Kidney (tissue), 14 donors: ENCODE measurements around the gene LMNTD2. TPM values are rescaled to one million over a fixed set of nuclear protein-coding genes. Genes with fewer than 3 reads are reported as not detected.
"Not testable (repeated sequence)": the region's sequence is repeated elsewhere in the genome, so short reads cannot be mapped to it uniquely, and the experiment has no call there.

Source experiments
- DNase-seq, 5 donors: peaks; one replicate each; pipeline ENCODE4 v3.0.0-alpha.2; 2013 to 2020
- FAIRE-seq: peaks from 2 replicates; lab custom pipeline; 2012; peaks lifted over from hg19 to GRCh38; lab: Jason Lieb, UNC
- H3K27ac ChIP-seq, 2 donors: one replicate each; pipeline ENCODE4 v1.7.0; 2013; ENCODE audit warnings: low read depth in 2 of 2, low read length in 2 of 2, inconsistent platforms in 1 of 2
- H3K27me3 ChIP-seq: one replicate; pipeline ENCODE4 v1.7.1; 2013; ENCODE audit warnings: low read length, inconsistent platforms; ENCODE audit not compliant: control insufficient read depth, insufficient read depth
- H3K36me3 ChIP-seq, 3 donors: one replicate each; pipeline versions ENCODE4 v1.7.0 to v1.7.1; 2013; ENCODE audit warnings: low read length in 3 of 3, control low read depth in 1 of 3, inconsistent platforms in 1 of 3; ENCODE audit not compliant: insufficient read depth in 3 of 3, control insufficient read depth in 2 of 3
- H3K4me1 ChIP-seq, 3 donors: one replicate each; pipeline versions ENCODE4 v1.7.0 to v1.7.1; 2013; ENCODE audit warnings: low read length in 3 of 3, inconsistent platforms in 1 of 3, low read depth in 1 of 3; ENCODE audit not compliant: control insufficient read depth in 2 of 3, insufficient read depth in 2 of 3
- H3K4me3 ChIP-seq, 3 donors: one replicate each; pipeline versions ENCODE4 v1.7.0 to v1.8.1; 2013; ENCODE audit warnings: low read length in 3 of 3, control low read depth in 1 of 3, inconsistent platforms in 1 of 3
- H3K9ac ChIP-seq, 3 donors: one replicate each; pipeline versions ENCODE4 v1.7.0 to v1.7.1; 2013; ENCODE audit warnings: low read length in 3 of 3, control low read depth in 1 of 3, inconsistent platforms in 1 of 3
- H3K9me3 ChIP-seq, 3 donors: one replicate each; pipeline versions ENCODE4 v1.7.0 to v1.7.1; 2013; ENCODE audit warnings: low read length in 3 of 3, control low read depth in 1 of 3, inconsistent platforms in 1 of 3; ENCODE audit not compliant: control insufficient read depth in 2 of 3, insufficient read depth in 1 of 3
- CTCF ChIP-seq: IDR thresholded peaks from 3 replicates; pipeline ENCODE4 v1.5.1; 2012; ENCODE audit warnings: mild to moderate bottlenecking, moderate library complexity, borderline replicate concordance; ENCODE audit not compliant: insufficient read depth; ENCODE audit errors: extremely low read depth
- intact Hi-C: fragments of 100-400 bp; cut with DNase I; formaldehyde crosslinking; loops from one replicate; pipeline ENCODE4 v1.11.1; 2022
- polyA plus RNA-seq: library from polyadenylated mRNA; stranded (reverse); fragments of 350-450 nt; fragmentation: Illumina TruSeq; extraction: RNeasy Lipid Tissue Mini Kit (QIAGEN cat#74804); gene quantifications from one replicate; pipeline ENCODE4 v1.2.3, GENCODE V29; 2014; ENCODE audit warnings: low read depth, low replicate concordance; ENCODE audit not compliant: insufficient read depth
- total RNA-seq: library from RNA; stranded (reverse); fragmentation: NEBNext Ultra II Directional; extraction: Animal tissue kit (Norgen Biotek cat#: 25700); gene quantifications from one replicate; pipeline ENCODE4 v1.2.1, GENCODE V29; 2021
- donor health status: control.
- donor health status: control.
- donor health status: control.
- donor health status: control.
- donor health status: control.
- donor health status: DM: yes; HTN: yes; CAD: no.
- donor health status: Normal renal cell carcinoma (clear cell type).

The LMNTD2 gene
- total and polyA plus RNA-seq, 2 donors from 2014 or later: 6.2 to 8.0 TPM

- FAIRE-seq: no peak
- H3K27me3 ChIP-seq: no peaks in the 10 kb centered on the region
- peak; percentile 78 to 97 (median 91) for DNase-seq
- H3K4me3 ChIP-seq: no peak overlapping the region
- intact Hi-C loops: no loop called here
- H3K9me3 ChIP-seq: no peaks in the 10 kb centered on the region
- peak; percentile 95 for TF ChIP-seq CTCF
- no peaks in the 10 kb centered on the region for H3K36me3 ChIP-seq
- peak overlapping the region; percentile 43 to 77 for H3K27ac ChIP-seq
- no peaks in the 10 kb centered on the region for H3K4me1 ChIP-seq
- no peak overlapping the region for H3K9ac ChIP-seq
Measured at GRCh38 chr11:518463-519202, 41.9 kb downstream of the LMNTD2 start.

GRCh38 chr11:516918-517685, 43.4 kb downstream of the LMNTD2 start:
- H3K4me1 ChIP-seq, H3K4me3 ChIP-seq, H3K36me3 ChIP-seq, H3K27me3 ChIP-seq, H3K27ac ChIP-seq, intact Hi-C loops, H3K9me3 ChIP-seq, FAIRE-seq, H3K9ac ChIP-seq: not testable (repeated sequence)
- DNase-seq: peak in 2 of 5 donors; percentile 66 to 80

- Histone ChIP-seq H3K4me3 (no peak overlapping the region), H3K27me3 (no peaks in the 10 kb centered on the region), H3K9me3 (no peaks in the 10 kb centered on the region), H3K4me1 (no peaks in the 10 kb centered on the region), H3K36me3 (peaks cover 0 to under 1% (median 0%) of the 10 kb centered on the region in 3 donors), H3K27ac (no peak overlapping the region), H3K9ac (no peak overlapping the region)
- DNase-seq (no peak), FAIRE-seq (no peak)
- intact Hi-C loops: no loop called here
- TF ChIP-seq CTCF: no peak
Measured at GRCh38 chr11:516400-516799, 44.1 kb downstream of the LMNTD2 start.

GRCh38 chr11:515131-515530, 45.4 kb downstream of the LMNTD2 start:
- intact Hi-C loops: no loop called here
- Histone ChIP-seq H3K4me1 (no peaks in the 10 kb centered on the region), H3K27ac (no peak overlapping the region), H3K9me3 (no peaks in the 10 kb centered on the region), H3K9ac (no peak overlapping the region), H3K36me3 (peaks cover 0 to 3% (median 0%) of the 10 kb centered on the region in 3 donors), H3K4me3 (no peak overlapping the region), H3K27me3 (no peaks in the 10 kb centered on the region)
- DNase-seq (no peak), FAIRE-seq (no peak)
- no peak for TF ChIP-seq CTCF
